K562 (cell line): ENCODE data around the gene RELA. TPM values are rescaled to one million over a fixed set of nuclear protein-coding genes. Genes with fewer than 3 reads are reported as not detected.
A peak's percentile ranks its signal among the peaks of the same experiment; 100 is the strongest.

Experiments
- ARNT ChIP-seq, 2 experiments: fragments of 450-650 bp; IDR thresholded peaks; 2 replicates each; pipeline ENCODE4 v1.6.1; 2016; ENCODE audit warnings: mild to moderate bottlenecking in 1 of 2
- CTBP1 ChIP-seq: fragments of 450-650 bp; IDR thresholded peaks from 2 replicates; pipeline ENCODE4 v1.6.1; 2016; ENCODE audit warnings: borderline replicate concordance
- CXXC5 ChIP-seq: fragments of 250-450 bp; sonication (Bioruptor Pico); IDR thresholded peaks from 2 replicates; pipeline ENCODE4 v1.8.0; 2022; ENCODE audit warnings: inconsistent platforms, mild to moderate bottlenecking, moderate library complexity
- DACH1 ChIP-seq: fragments of 450-650 bp; IDR thresholded peaks from 2 replicates; pipeline ENCODE4 v1.6.1; 2018; ENCODE audit not compliant: partially characterized antibody
- DNMT1 ChIP-seq: fragments of 450-650 bp; IDR thresholded peaks from 2 replicates; pipeline ENCODE4 v1.6.1; 2016; ENCODE audit warnings: antibody characterized with exemption, mild to moderate bottlenecking
- DPF2 ChIP-seq: fragments of 450-650 bp; IDR thresholded peaks from 2 replicates; pipeline ENCODE4 v1.6.1; 2016
- ESRRB ChIP-seq: fragments of 250-450 bp; sonication (Bioruptor Pico); IDR thresholded peaks from 2 replicates; pipeline ENCODE4 v1.5.0; 2020; ENCODE audit warnings: mild to moderate bottlenecking, moderate library complexity, borderline replicate concordance
- ETS2 ChIP-seq: IDR thresholded peaks from 2 replicates; pipeline ENCODE4 v1.6.1; 2016; ENCODE audit warnings: borderline replicate concordance, missing genetic modification characterization, mild to moderate bottlenecking, moderate library complexity, missing compliant biosample characterization; ENCODE audit not compliant: poor library complexity, severe bottlenecking
- GATAD2A ChIP-seq: fragments of 450-650 bp; IDR thresholded peaks from 2 replicates; pipeline ENCODE4 v1.6.1; 2017
- HDAC2 ChIP-seq: fragments of 450-650 bp; IDR thresholded peaks from 2 replicates; pipeline ENCODE4 v1.6.1; 2016; ENCODE audit warnings: mild to moderate bottlenecking
- HES1 ChIP-seq: fragments of 450-650 bp; IDR thresholded peaks from 2 replicates; pipeline ENCODE4 v1.6.1; 2016; ENCODE audit warnings: low read depth, mild to moderate bottlenecking, moderate library complexity
- HNRNPK ChIP-seq: fragments of 200-400 bp; formaldehyde crosslinking; IDR thresholded peaks from one replicate; pipeline ENCODE4 v1.6.1; 2018; ENCODE audit warnings: mild to moderate bottlenecking, low read depth, low read length; ENCODE audit not compliant: poor library complexity, severe bottlenecking
- IRF2 ChIP-seq: sonication (generic); formaldehyde crosslinking; IDR thresholded peaks from 2 replicates; pipeline ENCODE4 v1.8.1; 2022; ENCODE audit warnings: mild to moderate bottlenecking, missing genetic modification reagents
- KDM1A ChIP-seq, 2 experiments: fragments of 450-650 bp; IDR thresholded peaks; 2 replicates each; pipeline ENCODE4 v1.6.1; 2016; ENCODE audit warnings: mild to moderate bottlenecking in 2 of 2
- L3MBTL2 ChIP-seq: fragments of 450-650 bp; IDR thresholded peaks from 2 replicates; pipeline ENCODE4 v1.6.1; 2016; ENCODE audit warnings: mild to moderate bottlenecking, moderate library complexity
- NCOA1 ChIP-seq: fragments of 450-650 bp; IDR thresholded peaks from 2 replicates; pipeline ENCODE4 v1.6.1; 2016; ENCODE audit warnings: low read depth
- NFRKB ChIP-seq: fragments of 450-650 bp; IDR thresholded peaks from 2 replicates; pipeline ENCODE4 v1.6.1; 2016; ENCODE audit warnings: low read depth
- NR2C1 ChIP-seq, 2 experiments: fragments of 450-650 bp; IDR thresholded peaks; 2 replicates each; pipeline ENCODE4 v1.6.1; 2017; ENCODE audit warnings: mild to moderate bottlenecking in 2 of 2, antibody characterized with exemption in 1 of 2, inconsistent platforms in 1 of 2, missing compliant biosample characterization in 1 of 2, missing genetic modification characterization in 1 of 2
- NR2C2 ChIP-seq, 2 experiments: fragments of 200-800 bp in 1 of 2; sonication (Bioruptor generic) in 1 of 2; sonication (generic) in 1 of 2; formaldehyde crosslinking in 1 of 2; IDR thresholded peaks; 2 replicates each; pipeline versions ENCODE4 v1.6.1 to v1.8.0; 2016 to 2022; ENCODE audit warnings: mild to moderate bottlenecking in 1 of 2, missing compliant biosample characterization in 1 of 2, missing genetic modification characterization in 1 of 2, missing genetic modification reagents in 1 of 2
- NR4A1 ChIP-seq, 2 experiments: fragments of 250-450 bp in 1 of 2; fragments of 450-650 bp in 1 of 2; sonication (Bioruptor Pico) in 1 of 2; IDR thresholded peaks; 2 replicates each; pipeline versions ENCODE4 v1.4.0 to v1.6.1; 2016 to 2020; ENCODE audit warnings: mild to moderate bottlenecking in 2 of 2, missing compliant biosample characterization in 1 of 2, missing genetic modification characterization in 1 of 2, moderate library complexity in 1 of 2
- PHB2 ChIP-seq: fragments of 450-650 bp; IDR thresholded peaks from 2 replicates; pipeline ENCODE4 v1.6.1; 2017; ENCODE audit warnings: low read depth
- POLR2AphosphoS5 ChIP-seq: IDR thresholded peaks from 2 replicates; pipeline ENCODE4 v1.6.1; 2011; ENCODE audit warnings: mild to moderate bottlenecking, low read depth, low read length, moderate library complexity; ENCODE audit not compliant: control insufficient read depth, insufficient read depth
- RUNX1 ChIP-seq: sonication (generic); IDR thresholded peaks from 2 replicates; pipeline ENCODE4 v1.6.1; 2016; ENCODE audit warnings: antibody characterized with exemption, low read depth
- TAF15 ChIP-seq: fragments of 200-400 bp; formaldehyde crosslinking; IDR thresholded peaks from 2 replicates; pipeline ENCODE4 v1.6.1; 2017; ENCODE audit warnings: mild to moderate bottlenecking, low read depth, low read length, moderate library complexity
- ZNF354B ChIP-seq: fragments of 250-450 bp; sonication (Bioruptor Pico); IDR thresholded peaks from 2 replicates; pipeline ENCODE4 v1.4.0; 2020
- ZNF444 ChIP-seq: fragments of 250-450 bp; sonication (Bioruptor Pico); IDR thresholded peaks from 2 replicates; pipeline ENCODE4 v1.4.0; 2020; ENCODE audit warnings: mild to moderate bottlenecking, moderate library complexity
- ZNF57 ChIP-seq: fragments of 450-650 bp; formaldehyde crosslinking; IDR thresholded peaks from 2 replicates; pipeline ENCODE4 v1.4.0; 2020; ENCODE audit warnings: mild to moderate bottlenecking, moderate library complexity
- ZZZ3 ChIP-seq: fragments of 450-650 bp; IDR thresholded peaks from 2 replicates; pipeline ENCODE4 v1.6.1; 2016; ENCODE audit warnings: antibody characterized with exemption, mild to moderate bottlenecking, moderate library complexity
- polyA plus RNA-seq, 8 experiments: library from polyadenylated mRNA; depleted of rRNA in 4 of 8; stranded (reverse) in 5 of 8; unstranded in 3 of 8; fragments of >200 nt; fragmentation: Nextera tagmentation in 2 of 8; fragmentation: Illumina TruSeq in 1 of 8; extraction: Ambion mirVana in 2 of 8; extraction: Trizol in 1 of 8; gene quantifications; 2 replicates each; pipeline versions ENCODE4 v1.2.1 to v1.2.3, GENCODE V29; 2011 to 2014; ENCODE audit warnings: inconsistent platforms in 1 of 8, missing spikeins in 1 of 8
- total RNA-seq, 7 experiments: library from RNA; depleted of rRNA in 6 of 7; stranded (reverse); fragments of >200 nt in 6 of 7; fragmentation: Illumina TruSeq in 2 of 7; extraction: Trizol in 2 of 7; gene quantifications; 2 replicates each; pipeline versions ENCODE4 v1.2.1 to v1.2.3, GENCODE V29; 2011 to 2021; ENCODE audit warnings: low replicate concordance in 1 of 7
- TF ChIP-seq, protein P1 (sequence below), 2 experiments: fragments of 250-450 bp in 1 of 2; fragments of 450-650 bp in 1 of 2; sonication (Bioruptor Pico) in 1 of 2; IDR thresholded peaks; 2 replicates each; pipeline versions ENCODE4 v1.6.1 to v1.8.0; 2016 to 2021; ENCODE audit warnings: mild to moderate bottlenecking in 2 of 2, moderate library complexity in 2 of 2, missing compliant biosample characterization in 1 of 2, missing genetic modification characterization in 1 of 2

The RELA gene
- total and polyA plus RNA-seq, 9 of the 15 experiments (the other 6 are each of a cell fraction or from before 2014, with no cell fraction given), result 6.0 to 67.4 (median 20.6) TPM

DNA sequence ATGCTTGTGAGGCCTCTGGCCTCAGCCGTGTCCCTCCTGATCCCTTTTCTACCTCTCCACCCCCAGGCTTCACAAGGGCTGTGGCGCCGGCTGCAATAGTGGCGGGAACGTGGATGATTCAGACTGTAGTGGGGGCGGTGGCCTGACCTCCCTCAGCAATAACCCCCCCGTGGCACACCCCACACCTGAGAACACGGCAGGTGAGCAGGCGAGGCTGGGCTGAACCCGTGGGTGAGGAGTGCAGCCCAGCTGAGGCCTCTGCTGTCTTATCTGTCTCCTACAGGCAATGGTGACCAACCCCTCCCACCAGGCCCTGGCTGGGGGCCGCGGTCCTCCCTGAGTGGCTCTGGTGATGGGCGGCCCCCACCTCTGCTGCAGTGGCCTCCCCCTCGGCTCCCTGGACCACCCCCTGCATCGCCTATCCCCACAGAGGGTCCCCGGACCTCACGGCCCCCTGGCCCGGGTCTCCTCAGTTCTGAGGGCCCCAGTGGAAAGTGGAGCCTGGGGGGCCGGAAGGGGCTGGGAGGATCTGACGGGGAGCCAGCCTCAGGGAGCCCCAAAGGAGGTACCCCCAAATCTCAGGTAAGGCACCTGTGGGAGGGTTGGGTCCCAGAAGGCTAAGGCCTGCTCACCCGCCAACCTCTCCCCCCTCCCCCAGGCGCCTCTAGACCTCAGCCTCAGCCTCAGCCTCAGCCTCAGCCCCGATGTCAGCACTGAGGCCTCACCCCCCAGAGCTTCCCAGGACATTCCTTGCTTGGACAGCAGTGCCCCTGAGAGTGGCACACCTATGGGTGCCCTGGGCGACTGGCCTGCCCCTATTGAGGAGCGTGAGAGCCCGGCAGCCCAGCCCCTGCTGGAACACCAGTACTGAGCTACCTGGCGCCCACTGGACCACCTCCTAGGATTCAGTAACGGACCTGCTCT lies 26.3 kb downstream of the RELA start (continued):
- TF ChIP-seq KDM1A (IDR thresholded peaks at IDR 0.05), result peak; percentile 45 to 74; a peak in 3 of 4 replicates
- no peak; the same call in 1 of the 2 replicates for TF ChIP-seq RUNX1
- no peak for TF ChIP-seq ZZZ3
- no peak for TF ChIP-seq HNRNPK
- no peak for TF ChIP-seq ZNF444 (CRISPR knock-in tag)
- TF ChIP-seq ETS2 (tag), result no peak
- TF ChIP-seq, protein P1, sequence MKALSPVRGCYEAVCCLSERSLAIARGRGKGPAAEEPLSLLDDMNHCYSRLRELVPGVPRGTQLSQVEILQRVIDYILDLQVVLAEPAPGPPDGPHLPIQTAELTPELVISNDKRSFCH (CRISPR knock-in tag; IDR thresholded peaks at IDR 0.05), result no peak
- TF ChIP-seq, protein P1 (tag; IDR thresholded peaks at IDR 0.05), result 0 out of 2 replicates have a peak, but pooled peaks have one; percentile 15
- TF ChIP-seq NR2C1 (IDR thresholded peaks at IDR 0.05), result peak; percentile 23; the same call in 1 of the 2 replicates
- no peak for TF ChIP-seq NR2C1 (tag; IDR thresholded peaks at IDR 0.05)
- peak; percentile 47; the same call in 1 of the 2 replicates for TF ChIP-seq L3MBTL2
- peak; percentile 57 for TF ChIP-seq CXXC5
- TF ChIP-seq ESRRB (CRISPR knock-in tag), result no peak
- TF ChIP-seq NCOA1, result 0 out of 2 replicates have a peak, but pooled peaks have one; percentile 20
- TF ChIP-seq TAF15, result no peak
- TF ChIP-seq CTBP1, result peak; percentile 90
- TF ChIP-seq IRF2 (CRISPR knock-in tag), result no peak
- TF ChIP-seq GATAD2A, result peak; percentile 87; the same call in 1 of the 2 replicates
- TF ChIP-seq PHB2, result no peak
- no peak for TF ChIP-seq ZNF354B (CRISPR knock-in tag)
- TF ChIP-seq HDAC2, result peak; percentile 90
- no peak for TF ChIP-seq ZNF57 (CRISPR knock-in tag)
- TF ChIP-seq DNMT1, result no peak
- TF ChIP-seq HES1, result no peak
- peak; percentile 89 for TF ChIP-seq DPF2
- no peak for TF ChIP-seq NR4A1 (CRISPR knock-in tag; IDR thresholded peaks at IDR 0.05)
- no peak for TF ChIP-seq NR4A1 (tag; IDR thresholded peaks at IDR 0.05)
- TF ChIP-seq NFRKB, result no peak
- peak; percentile 85 for TF ChIP-seq DACH1
- TF ChIP-seq NR2C2 (CRISPR knock-in tag; IDR thresholded peaks at IDR 0.05), result no peak
- peak; percentile 23; the same call in 1 of the 2 replicates for TF ChIP-seq NR2C2 (tag; IDR thresholded peaks at IDR 0.05)
- TF ChIP-seq ARNT (IDR thresholded peaks at IDR 0.05), result 0 out of 4 replicates have a peak, but pooled peaks of 1 of the 2 experiments have one; percentile 24
- TF ChIP-seq POLR2AphosphoS5, result peak; percentile 73; the same call in 1 of the 2 replicates
